Activated naive CD4-positive, alpha-beta T cell treated with anti-CD3 and anti-CD28 coated beads, Interleukin-2, amount 10 ng/mL, durations not matched to agents 7 days and 5 days (primary cell): Measurements from ENCODE around the gene CCDC47.

ENCODE experiments used
- CTCF ChIA-PET: fragments of 350-600 bp; sonication (Branson Sonifier 250); formaldehyde crosslinking; loops from one replicate; lab custom pipeline; 2021; ENCODE audit warnings: antibody characterized with exemption; lab: Charles Lee
- DNase-seq: peaks from one replicate; pipeline ENCODE4 v3.0.0-alpha.2; 2020
- H3K27ac Mint-ChIP-seq: one replicate; pipeline ENCODE4 v1.8.0; 2021; ENCODE audit warnings: mild to moderate bottlenecking, moderate library complexity, mixed read lengths
- H3K27me3 Mint-ChIP-seq: one replicate; pipeline ENCODE4 v1.8.0; 2021; ENCODE audit warnings: mild to moderate bottlenecking, mixed read lengths
- H3K36me3 Mint-ChIP-seq: one replicate; pipeline ENCODE4 v1.8.0; 2021; ENCODE audit warnings: mixed read lengths
- H3K4me1 Mint-ChIP-seq: one replicate; pipeline ENCODE4 v1.8.0; 2021; ENCODE audit warnings: mixed read lengths
- H3K4me3 Mint-ChIP-seq: one replicate; pipeline ENCODE4 v1.8.0; 2021; ENCODE audit warnings: mild to moderate bottlenecking, moderate library complexity, mixed read lengths
- H3K9me3 Mint-ChIP-seq: one replicate; pipeline ENCODE4 v1.8.0; 2021; ENCODE audit warnings: mixed read lengths

Gene CCDC47

GRCh38 chr17:63703556-63704258, 69.7 kb downstream of the CCDC47 start:
- CTCF ChIA-PET: interaction anchor here (1.0 kb wide), 1 partner anchor 278 kb away, joined by 3 read pairs; no protein-coding TSS in a partner anchor
- Mint-ChIP-seq H3K36me3 (peaks cover 51% of the 10 kb centered on the region), H3K4me1 (peaks cover 69% of the 10 kb centered on the region), H3K27ac (peak overlapping the region; percentile 99), H3K9me3 (no peaks in the 10 kb centered on the region), H3K4me3 (peak overlapping the region; percentile 94), H3K27me3 (no peaks in the 10 kb centered on the region)
- no peak for DNase-seq

- Mint-ChIP-seq H3K9me3 (no peaks in the 10 kb centered on the region), H3K27ac (peak overlapping the region; percentile 99), H3K4me1 (peaks cover 62% of the 10 kb centered on the region), H3K36me3 (peaks cover 51% of the 10 kb centered on the region), H3K27me3 (peaks cover 2% of the 10 kb centered on the region), H3K4me3 (peak overlapping the region; percentile 94)
- CTCF ChIA-PET: interaction anchor here (1.0 to 2.2 kb wide), 3 partner anchors 8 to 277 kb away, joined by 3 to 9 read pairs (median 4); no protein-coding TSS in a partner anchor
- DNase-seq: no peak
Measured at GRCh38 chr17:63703029-63703428, 70.4 kb downstream of the CCDC47 start.

GRCh38 chr17:63702721-63703015, 70.7 kb downstream of the CCDC47 start:
- H3K4me1 Mint-ChIP-seq: peaks cover 64% of the 10 kb centered on the region
- no peaks in the 10 kb centered on the region for H3K9me3 Mint-ChIP-seq
- H3K27me3 Mint-ChIP-seq: peaks cover 5% of the 10 kb centered on the region
- CTCF ChIA-PET: interaction anchor here (1.3 to 2.2 kb wide), 2 partner anchors 8 to 32 kb away, joined by 4 to 9 read pairs; no protein-coding TSS in a partner anchor
- peak overlapping the region; percentile 94 for H3K4me3 Mint-ChIP-seq
- peak; percentile 35 for DNase-seq
- H3K36me3 Mint-ChIP-seq: peaks cover 54% of the 10 kb centered on the region
- H3K27ac Mint-ChIP-seq: peak overlapping the region; percentile 99

GRCh38 chr17:63701868-63702720, 71.3 kb downstream of the CCDC47 start:
- H3K4me3 Mint-ChIP-seq: peak overlapping the region; percentile 94
- H3K27me3 Mint-ChIP-seq: peaks cover 5% of the 10 kb centered on the region
- H3K9me3 Mint-ChIP-seq: no peaks in the 10 kb centered on the region
- H3K27ac Mint-ChIP-seq: peak overlapping the region; percentile 99
- CTCF ChIA-PET: interaction anchor here (1.0 to 2.2 kb wide), 6 partner anchors 9 to 126 kb away, joined by 3 to 9 read pairs (median 4); no protein-coding TSS in a partner anchor
- DNase-seq: peak; percentile 89
- peaks cover 64% of the 10 kb centered on the region for H3K4me1 Mint-ChIP-seq
- peaks cover 57% of the 10 kb centered on the region for H3K36me3 Mint-ChIP-seq

- Mint-ChIP-seq H3K4me1 (peaks cover 64% of the 10 kb centered on the region), H3K4me3 (peak overlapping the region; percentile 94)
- CTCF ChIA-PET: interaction anchor here (1.0 to 2.2 kb wide), 7 partner anchors 9 to 127 kb away, joined by 3 to 9 read pairs (median 3); no protein-coding TSS in a partner anchor
Measured at GRCh38 chr17:63701456-63701820, 72.0 kb downstream of the CCDC47 start.

GRCh38 chr17:63700528-63701455, 72.6 kb downstream of the CCDC47 start:
- Mint-ChIP-seq H3K27ac (peak overlapping the region; percentile 99), H3K9me3 (no peaks in the 10 kb centered on the region), H3K27me3 (peaks cover 5% of the 10 kb centered on the region), H3K4me1 (peaks cover 64% of the 10 kb centered on the region), H3K36me3 (peaks cover 61% of the 10 kb centered on the region), H3K4me3 (peak overlapping the region; percentile 94)
- CTCF ChIA-PET: interaction anchor here (0.6 to 2.2 kb wide), 7 partner anchors 10 to 127 kb away, joined by 3 to 9 read pairs (median 3); no protein-coding TSS in a partner anchor
- peak; percentile 64 for DNase-seq

More at GRCh38 chr17:63701456-63701820, 72.0 kb downstream of the CCDC47 start:
- Mint-ChIP-seq H3K9me3 (no peaks in the 10 kb centered on the region), H3K36me3 (peaks cover 59% of the 10 kb centered on the region), H3K27ac (peak overlapping the region; percentile 99), H3K27me3 (peaks cover 5% of the 10 kb centered on the region)
- DNase-seq: peak; percentile 32

- Mint-ChIP-seq H3K27me3 (peaks cover 5% of the 10 kb centered on the region), H3K4me3 (peak within 1 kb of the TSS; percentile 94), H3K4me1 (peaks cover 64% of the 10 kb centered on the region), H3K27ac (peak within 1 kb of the TSS; percentile 99), H3K9me3 (no peaks in the 10 kb centered on the region), H3K36me3 (peaks cover 64% of the 10 kb centered on the region)
- CTCF ChIA-PET: interaction anchor here (0.6 kb wide), 1 partner anchor 11 kb away, joined by 3 read pairs; no protein-coding TSS in a partner anchor
- peak; percentile 90 for DNase-seq
Measured at GRCh38 chr17:63699638-63700527, 73.5 kb downstream of the CCDC47 start, which contains the start of gene LIMD2. Gene LIMD2, minus strand, starts transcription at chr17:63700125. Its CDS starts 827 bp downstream, at chr17:63699298.

- H3K4me3 Mint-ChIP-seq: peak overlapping the region; percentile 93
- CTCF ChIA-PET: interaction anchor here (0.8 to 3.2 kb wide), 11 partner anchors 7 to 273 kb away, joined by 3 to 42 read pairs (median 4); no protein-coding TSS in a partner anchor
- peaks cover 61% of the 10 kb centered on the region for H3K4me1 Mint-ChIP-seq
- peaks cover 11% of the 10 kb centered on the region for H3K27me3 Mint-ChIP-seq
- peaks cover 71% of the 10 kb centered on the region for H3K36me3 Mint-ChIP-seq
- peak; percentile 96 for DNase-seq
- peak overlapping the region; percentile 97 for H3K27ac Mint-ChIP-seq
- no peaks in the 10 kb centered on the region for H3K9me3 Mint-ChIP-seq
Measured at GRCh38 chr17:63698886-63699637, 74.3 kb downstream of the CCDC47 start.

- peaks cover 58% of the 10 kb centered on the region for H3K4me1 Mint-ChIP-seq
- H3K27ac Mint-ChIP-seq: peak overlapping the region; percentile 97
- peak; percentile 48 for DNase-seq
- H3K36me3 Mint-ChIP-seq: peaks cover 69% of the 10 kb centered on the region
- no peaks in the 10 kb centered on the region for H3K9me3 Mint-ChIP-seq
- H3K27me3 Mint-ChIP-seq: peaks cover 13% of the 10 kb centered on the region
- H3K4me3 Mint-ChIP-seq: peak overlapping the region; percentile 93
- CTCF ChIA-PET: interaction anchor here (0.6 to 3.2 kb wide), 13 partner anchors 8 to 272 kb away, joined by 3 to 42 read pairs (median 3); no protein-coding TSS in a partner anchor
Measured at GRCh38 chr17:63698381-63698885, 75.0 kb downstream of the CCDC47 start.

- H3K4me1 Mint-ChIP-seq: peaks cover 54% of the 10 kb centered on the region
- H3K9me3 Mint-ChIP-seq: no peaks in the 10 kb centered on the region
- peak; percentile 91 for DNase-seq
- peak overlapping the region; percentile 93 for H3K4me3 Mint-ChIP-seq
- CTCF ChIA-PET: interaction anchor here (0.6 to 3.2 kb wide), 21 partner anchors 9 to 271 kb away, joined by 3 to 42 read pairs (median 4); partner anchors contain the start of genes CCDC47 and DDX42
- peak overlapping the region; percentile 97 for H3K27ac Mint-ChIP-seq
- peaks cover 13% of the 10 kb centered on the region for H3K27me3 Mint-ChIP-seq
- H3K36me3 Mint-ChIP-seq: peaks cover 66% of the 10 kb centered on the region
Measured at GRCh38 chr17:63697341-63698286, 75.8 kb downstream of the CCDC47 start.
